22Rv1 (cell line): ENCODE results near the gene ASCC2.

ENCODE experiments used
- CTCF ChIP-seq: fragments of 450-650 bp; IDR thresholded peaks from 2 replicates; pipeline ENCODE4 v1.5.1; 2017; ENCODE audit warnings: mild to moderate bottlenecking
- ZFX ChIP-seq: fragments of 450-650 bp; IDR thresholded peaks from 2 replicates; pipeline ENCODE4 v1.6.1; 2017; ENCODE audit warnings: antibody characterized with exemption, borderline replicate concordance

- TF ChIP-seq CTCF (no peak), ZFX (no peak)
These were observed 48.5 kb upstream of the ASCC2 start for GRCh38 chr22:29886596-29886995.
